Endothelial cell of umbilical vein (primary cell): ENCODE results near the gene GPR68. TPM values are rescaled to one million over a fixed set of nuclear protein-coding genes. Genes with fewer than 3 reads are reported as not detected.

ENCODE experiments used
- BruUV-seq: library from RNA; stranded (reverse); fragments of 400-500 nt; replicated peaks from 2 replicates; lab custom pipeline; 2021; lab: Mats Ljungman, UMichigan
- CTCF ChIA-PET: fragments of 300-600, 350-600 bp; sonication (Branson Sonifier 250); formaldehyde crosslinking; loops from one replicate; lab custom pipeline; 2021; ENCODE audit warnings: antibody characterized with exemption, inconsistent platforms; lab: Charles Lee
- POLR2A ChIA-PET: fragments of 300-600, 350-600 bp; sonication (Branson Sonifier 250); formaldehyde crosslinking; loops from one replicate; lab custom pipeline; 2021; ENCODE audit warnings: antibody characterized with exemption, inconsistent platforms; lab: Charles Lee
- DNase-seq: peaks from one replicate; pipeline ENCODE4 v3.0.0-alpha.2; 2011; ENCODE audit warnings: low read depth, low spot score
- FAIRE-seq: peaks from 2 replicates; lab custom pipeline; 2011; peaks lifted over from hg19 to GRCh38; lab: Jason Lieb, UNC
- H2AFZ ChIP-seq: 2 replicates; pipeline ENCODE4 v1.6.0; 2012; ENCODE audit warnings: low read depth, low read length, control low read depth, inconsistent platforms
- H3K27ac ChIP-seq: 2 replicates; pipeline ENCODE4 v1.5.1; 2011; ENCODE audit warnings: low read depth, mild to moderate bottlenecking, control low read depth, low read length, moderate library complexity; ENCODE audit not compliant: insufficient read depth
- H3K27me3 ChIP-seq, 2 experiments: 2 replicates each; pipeline versions ENCODE4 v1.6.0 to v1.6.1; 2011; ENCODE audit warnings: low read length in 2 of 2, mixed read lengths in 1 of 2; ENCODE audit not compliant: control insufficient read depth in 2 of 2, insufficient read depth in 2 of 2
- H3K36me3 ChIP-seq, 2 experiments: 2 replicates in 1 of 2; 3 replicates in 1 of 2; pipeline ENCODE4 v1.5.1; 2011; ENCODE audit warnings: low read length in 2 of 2, mild to moderate bottlenecking in 1 of 2, moderate library complexity in 1 of 2; ENCODE audit not compliant: control insufficient read depth in 2 of 2, insufficient read depth in 2 of 2; ENCODE audit errors: extremely low read depth in 1 of 2
- H3K4me1 ChIP-seq: 3 replicates; pipeline ENCODE4 v1.5.1; 2011; ENCODE audit warnings: mild to moderate bottlenecking, low read length; ENCODE audit not compliant: control insufficient read depth, insufficient read depth; ENCODE audit errors: extremely low read depth
- H3K4me2 ChIP-seq: 2 replicates; pipeline ENCODE4 v1.6.1; 2011; ENCODE audit warnings: low read length, control low read depth, mixed read lengths; ENCODE audit not compliant: insufficient read depth
- H3K4me3 ChIP-seq, 3 experiments: fragments of 200-600 bp in 1 of 3; sonication (generic), shearing (Covaris generic) in 1 of 3; replicated peaks in 1 of 3; 2 replicates each; pipeline ENCODE4 v1.5.1; 2011 to 2016; ENCODE audit warnings: control low read depth in 3 of 3, low read length in 3 of 3, mild to moderate bottlenecking in 2 of 3, inconsistent platforms in 1 of 3, low read depth in 1 of 3, moderate library complexity in 1 of 3; ENCODE audit not compliant: insufficient read depth in 1 of 3
- H3K79me2 ChIP-seq: 2 replicates; pipeline ENCODE4 v1.6.0; 2012; ENCODE audit warnings: low read length, inconsistent platforms; ENCODE audit not compliant: control insufficient read depth, insufficient read depth
- H3K9ac ChIP-seq: replicated peaks from 2 replicates; pipeline ENCODE3; 2011; ENCODE audit warnings: low read length, control low read depth; ENCODE audit not compliant: insufficient read depth; ENCODE audit errors: extremely low read depth
- H3K9me1 ChIP-seq: replicated peaks from 3 replicates; pipeline ENCODE4 v1.6.0; 2011; ENCODE audit warnings: mild to moderate bottlenecking, low read length; ENCODE audit not compliant: control insufficient read depth, insufficient read depth; ENCODE audit errors: extremely low read depth
- H3K9me3 ChIP-seq: replicated peaks from 2 replicates; pipeline ENCODE4 v1.5.1; 2012; ENCODE audit warnings: low read length, inconsistent platforms; ENCODE audit not compliant: control insufficient read depth, insufficient read depth
- H4K20me1 ChIP-seq: replicated peaks from 2 replicates; pipeline ENCODE3; 2011; ENCODE audit warnings: mild to moderate bottlenecking, low read length; ENCODE audit not compliant: control insufficient read depth, insufficient read depth; ENCODE audit errors: extremely low read depth
- CTCF ChIP-seq, 2 donors: IDR thresholded peaks; 1 replicate in 1 of 2; 2 replicates in 1 of 2; pipeline ENCODE4 v1.5.1; 2011; ENCODE audit warnings: low read length in 2 of 2, mild to moderate bottlenecking in 2 of 2, moderate library complexity in 2 of 2, control low read depth in 1 of 2, inconsistent platforms in 1 of 2, low read depth in 1 of 2; ENCODE audit not compliant: insufficient read depth in 1 of 2; ENCODE audit errors: extremely low read depth in 1 of 2
- EZH2 ChIP-seq: IDR thresholded peaks from 2 replicates; pipeline ENCODE4 v1.6.1; 2012; ENCODE audit warnings: borderline replicate concordance, low read depth, mild to moderate bottlenecking, moderate library complexity, low read length, inconsistent platforms; ENCODE audit not compliant: severe bottlenecking
- FOS ChIP-seq: IDR thresholded peaks from 2 replicates; pipeline ENCODE4 v1.6.1; 2011; ENCODE audit warnings: mild to moderate bottlenecking, low read length, moderate library complexity, borderline replicate concordance; ENCODE audit not compliant: insufficient read depth
- GATA2 ChIP-seq: IDR thresholded peaks from 2 replicates; pipeline ENCODE4 v1.7.0; 2011; ENCODE audit warnings: low read depth, mild to moderate bottlenecking, moderate library complexity, mixed read lengths, low read length; ENCODE audit not compliant: insufficient read length, insufficient read depth
- JUN ChIP-seq: IDR thresholded peaks from 2 replicates; pipeline ENCODE4 v1.6.1; 2011; ENCODE audit warnings: borderline replicate concordance, low read depth; ENCODE audit not compliant: insufficient read length, insufficient read depth
- MAX ChIP-seq: IDR thresholded peaks from 2 replicates; pipeline ENCODE4 v1.6.1; 2011; ENCODE audit not compliant: insufficient read depth, insufficient read length
- MYC ChIP-seq: IDR thresholded peaks from one replicate; pipeline ENCODE4 v1.6.1; 2011; ENCODE audit warnings: mild to moderate bottlenecking, low read depth, low read length
- POLR2A ChIP-seq: IDR thresholded peaks from 2 replicates; pipeline ENCODE4 v1.6.1; 2012; ENCODE audit warnings: low read depth, mild to moderate bottlenecking, control low read depth, low read length
- POLR2AphosphoS5 ChIP-seq: IDR thresholded peaks from 2 replicates; pipeline ENCODE4 v1.6.1; 2012; ENCODE audit warnings: low read depth, mild to moderate bottlenecking, control low read depth, low read length, moderate library complexity; ENCODE audit not compliant: insufficient read depth
- dilution Hi-C: fragments of 300-500 bp; cut with MboI; formaldehyde crosslinking; loops from one replicate; pipeline ENCODE4 v1.15.0; 2019; ENCODE audit warnings: low sequenced_read_pairs; ENCODE audit not compliant: extremely low pct_ligation_motif_present
- intact Hi-C: fragments of 100-400 bp; cut with micrococcal nuclease; formaldehyde crosslinking; loops from one replicate; pipeline ENCODE4 v1.10.0; 2022
- polyA plus RNA-seq, 4 experiments: library from polyadenylated mRNA; depleted of rRNA in 3 of 4; stranded (reverse) in 3 of 4; unstranded in 1 of 4; fragments of >200 nt; gene quantifications; 2 replicates each; pipeline versions ENCODE4 v1.2.1 to v1.2.3, GENCODE V29; 2011 to 2012; ENCODE audit warnings: missing spikeins in 1 of 4
- total RNA-seq: library from RNA; stranded (reverse); gene quantifications from 2 replicates; pipeline ENCODE4 v1.2.3, GENCODE V29; 2021

The GPR68 gene
- total and polyA plus RNA-seq, 2 donors (not counting 3 experiments of a cell fraction or from before 2014, with no cell fraction given): 0.24 to 0.36 TPM

GRCh38 chr14:91272341-91273272, 28.1 kb upstream of the GPR68 start:
- no peak for FAIRE-seq
- Histone ChIP-seq H3K9me1 (no peaks in the 10 kb centered on the region), H3K27ac (no peak overlapping the region), H3K4me2 (no peak overlapping the region), H3K79me2 (no peaks in the 10 kb centered on the region), H3K36me3 (peaks cover 3 to 19% of the 10 kb centered on the region in 2 experiments), H4K20me1 (no peaks in the 10 kb centered on the region), H2AFZ (no peak overlapping the region), H3K9ac (no peak overlapping the region), H3K4me3 (no peak overlapping the region), H3K27me3 (no peaks in the 10 kb centered on the region), H3K9me3 (no peaks in the 10 kb centered on the region), H3K4me1 (no peaks in the 10 kb centered on the region)
- no TSS peak for BruUV-seq
- CTCF ChIA-PET: interaction anchor here (1.1 kb wide), 1 partner anchor 9 kb away, joined by 3 read pairs; no protein-coding TSS in a partner anchor
- no peak for TF ChIP-seq MYC
- TF ChIP-seq JUN: no peak
- no peak for TF ChIP-seq POLR2AphosphoS5
- TF ChIP-seq FOS: no peak
- TF ChIP-seq EZH2: no peak
- TF ChIP-seq GATA2: no peak
- TF ChIP-seq MAX: no peak
- TF ChIP-seq POLR2A: no peak
- no peak for TF ChIP-seq CTCF (IDR thresholded peaks at IDR 0.05; ENCODE audit: extremely low read depth in 1 of 2, insufficient read depth in 1 of 2, low read depth in 1 of 2, low read length in 2 of 2)
- dilution Hi-C loops (no loop called here), intact Hi-C loops (no loop called here)
- no peak for DNase-seq
- POLR2A ChIA-PET: no interaction called here
